Progenitor cell of endocrine pancreas (in vitro differentiated cells): ENCODE results near the gene ECEL1. TPM values are rescaled to one million over a fixed set of nuclear protein-coding genes. Genes with fewer than 3 reads are reported as not detected.

Experiments
- DNase-seq: peaks from one replicate; pipeline ENCODE4 v3.0.0; 2021; ENCODE audit warnings: low spot score; ENCODE audit not compliant: unreplicated experiment
- H3K27ac Mint-ChIP-seq: 2 replicates; pipeline ENCODE4 v1.8.0; 2021; ENCODE audit warnings: mild to moderate bottlenecking, moderate library complexity, mixed read lengths
- H3K27me3 Mint-ChIP-seq: 2 replicates; pipeline ENCODE4 v1.8.0; 2021; ENCODE audit warnings: mixed read lengths
- H3K36me3 Mint-ChIP-seq: 2 replicates; pipeline ENCODE4 v1.8.0; 2022; ENCODE audit warnings: mixed read lengths; ENCODE audit not compliant: insufficient read depth
- H3K4me1 Mint-ChIP-seq: 2 replicates; pipeline ENCODE4 v1.8.0; 2021; ENCODE audit warnings: low read depth, mixed read lengths
- H3K4me3 Mint-ChIP-seq: 2 replicates; pipeline ENCODE4 v1.8.0; 2021; ENCODE audit warnings: low read depth, mild to moderate bottlenecking, moderate library complexity, mixed read lengths
- H3K9me3 Mint-ChIP-seq: 2 replicates; pipeline ENCODE4 v1.8.0; 2021; ENCODE audit warnings: low read depth, mixed read lengths
- total RNA-seq: library from RNA; stranded (reverse); gene quantifications from 2 replicates; pipeline ENCODE4 v1.2.1, GENCODE V29; 2021
- TF ChIP-seq, protein P1 (sequence below): fragments of 200-600 bp; sonication (generic); IDR thresholded peaks from one replicate; pipeline ENCODE4 v1.5.0; 2021; ENCODE audit warnings: antibody characterized with exemption, mild to moderate bottlenecking; ENCODE audit not compliant: unreplicated experiment

The ECEL1 gene
- total RNA-seq, 1 donor from 2014 or later, result 2.9 TPM

DNA sequence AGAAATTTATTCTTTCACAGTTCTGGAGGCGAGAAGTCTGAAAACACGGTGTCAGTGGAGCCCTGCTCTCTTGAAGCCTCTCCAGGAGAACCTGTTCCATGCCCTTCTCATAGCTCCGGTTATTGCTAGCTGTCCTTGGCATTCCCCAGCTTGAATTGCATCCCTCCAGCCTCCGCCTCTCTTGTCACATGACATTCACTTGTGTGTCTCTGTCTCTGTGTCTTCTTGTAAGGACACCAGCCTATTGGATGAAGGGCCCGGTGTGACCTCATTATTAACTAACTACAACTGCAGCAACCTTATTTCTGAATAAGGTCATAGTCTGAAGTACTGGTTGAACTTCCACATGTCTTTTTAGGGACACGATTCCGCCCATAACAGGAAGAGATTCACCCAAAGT lies 28.0 kb upstream of the ECEL1 start:
- no peak for DNase-seq
- Mint-ChIP-seq H3K27me3 (peaks cover 48% of the 10 kb centered on the region), H3K27ac (no peak overlapping the region), H3K4me3 (no peak overlapping the region), H3K9me3 (no peaks in the 10 kb centered on the region), H3K4me1 (no peaks in the 10 kb centered on the region), H3K36me3 (no peaks in the 10 kb centered on the region)
- TF ChIP-seq, protein P1, sequence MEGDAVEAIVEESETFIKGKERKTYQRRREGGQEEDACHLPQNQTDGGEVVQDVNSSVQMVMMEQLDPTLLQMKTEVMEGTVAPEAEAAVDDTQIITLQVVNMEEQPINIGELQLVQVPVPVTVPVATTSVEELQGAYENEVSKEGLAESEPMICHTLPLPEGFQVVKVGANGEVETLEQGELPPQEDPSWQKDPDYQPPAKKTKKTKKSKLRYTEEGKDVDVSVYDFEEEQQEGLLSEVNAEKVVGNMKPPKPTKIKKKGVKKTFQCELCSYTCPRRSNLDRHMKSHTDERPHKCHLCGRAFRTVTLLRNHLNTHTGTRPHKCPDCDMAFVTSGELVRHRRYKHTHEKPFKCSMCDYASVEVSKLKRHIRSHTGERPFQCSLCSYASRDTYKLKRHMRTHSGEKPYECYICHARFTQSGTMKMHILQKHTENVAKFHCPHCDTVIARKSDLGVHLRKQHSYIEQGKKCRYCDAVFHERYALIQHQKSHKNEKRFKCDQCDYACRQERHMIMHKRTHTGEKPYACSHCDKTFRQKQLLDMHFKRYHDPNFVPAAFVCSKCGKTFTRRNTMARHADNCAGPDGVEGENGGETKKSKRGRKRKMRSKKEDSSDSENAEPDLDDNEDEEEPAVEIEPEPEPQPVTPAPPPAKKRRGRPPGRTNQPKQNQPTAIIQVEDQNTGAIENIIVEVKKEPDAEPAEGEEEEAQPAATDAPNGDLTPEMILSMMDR, result no peak

DNA sequence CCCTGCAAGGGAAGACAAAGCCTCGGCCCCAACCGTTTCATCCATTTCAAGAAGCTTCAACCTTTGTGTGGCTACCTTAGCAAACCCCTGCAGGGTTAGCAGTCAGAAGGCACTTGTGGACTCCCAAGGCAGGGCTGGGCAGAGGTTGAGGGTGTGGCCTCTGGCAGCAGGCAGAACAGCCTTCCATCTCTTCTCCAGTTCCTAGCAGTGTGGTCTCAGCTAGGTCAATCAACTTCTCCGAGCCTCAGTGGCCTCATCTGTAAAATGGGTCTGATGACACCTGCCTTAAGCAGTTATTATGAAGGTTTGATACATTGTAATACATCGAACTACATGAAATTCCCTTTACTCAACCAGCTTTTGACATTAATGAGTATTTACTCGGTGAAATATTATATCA lies 25.7 kb upstream of the ECEL1 start:
- Mint-ChIP-seq H3K27me3 (peaks cover 35% of the 10 kb centered on the region), H3K27ac (no peak overlapping the region), H3K36me3 (no peaks in the 10 kb centered on the region), H3K4me3 (no peak overlapping the region), H3K9me3 (no peaks in the 10 kb centered on the region), H3K4me1 (no peaks in the 10 kb centered on the region)
- TF ChIP-seq, protein P1, result no peak
- no peak for DNase-seq

DNA sequence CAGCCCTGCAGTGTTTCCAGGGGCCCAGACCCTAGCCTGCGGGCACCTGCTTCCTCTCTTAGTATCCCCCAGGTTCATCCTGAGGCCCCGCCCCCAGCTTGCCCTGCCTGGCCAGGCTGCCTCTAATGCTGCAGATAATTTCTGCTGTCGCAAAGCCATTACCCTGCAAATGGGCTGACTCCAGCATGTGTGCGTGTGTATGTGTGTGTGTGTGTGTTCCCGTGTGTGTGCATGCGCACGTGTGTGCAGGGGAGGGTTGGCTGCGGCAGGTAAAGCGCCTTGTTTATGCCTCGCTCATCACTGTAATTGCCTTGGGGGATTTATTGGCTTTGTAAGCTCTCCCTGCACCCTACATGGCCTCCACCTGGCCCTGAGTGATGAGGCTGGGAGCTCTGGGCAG lies 25.0 kb upstream of the ECEL1 start:
- no peak for DNase-seq
- Mint-ChIP-seq H3K36me3 (no peaks in the 10 kb centered on the region), H3K4me3 (no peak overlapping the region), H3K4me1 (no peaks in the 10 kb centered on the region), H3K9me3 (no peaks in the 10 kb centered on the region), H3K27me3 (peaks cover 32% of the 10 kb centered on the region), H3K27ac (no peak overlapping the region)
- TF ChIP-seq, protein P1, result no peak

DNA sequence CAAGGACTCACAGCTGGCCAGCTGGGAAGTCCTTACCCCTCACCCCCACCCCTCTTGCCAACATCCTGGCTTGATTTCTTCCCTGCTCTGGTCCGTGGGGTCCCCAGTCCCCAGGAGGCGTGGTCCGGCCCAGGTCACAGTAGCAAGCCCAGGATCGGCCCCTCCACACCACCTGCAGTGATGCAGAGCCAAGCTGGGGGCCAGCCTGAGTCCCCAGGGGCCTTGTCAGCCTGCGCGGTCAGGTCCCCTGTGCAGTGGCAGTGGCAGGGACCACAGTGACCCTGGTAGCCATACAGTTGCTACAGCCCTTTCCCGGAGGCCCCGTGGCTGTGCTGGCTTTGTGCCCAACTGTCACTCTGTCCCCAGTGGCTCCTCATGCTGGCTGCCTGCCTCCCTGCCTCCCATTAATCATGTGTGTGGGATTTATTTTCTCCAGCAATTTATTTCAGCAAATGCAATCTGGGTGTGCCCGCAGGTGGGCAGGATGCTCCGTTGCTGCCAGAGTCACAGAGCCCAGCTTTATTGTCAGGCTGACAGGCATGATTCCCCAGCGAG lies 23.8 kb upstream of the ECEL1 start:
- H3K4me1 Mint-ChIP-seq, result no peaks in the 10 kb centered on the region
- no peaks in the 10 kb centered on the region for H3K9me3 Mint-ChIP-seq
- no peak for DNase-seq
- H3K27ac Mint-ChIP-seq, result no peak overlapping the region
- H3K27me3 Mint-ChIP-seq, result peaks cover 34% of the 10 kb centered on the region
- TF ChIP-seq, protein P1, result no peak
- no peaks in the 10 kb centered on the region for H3K36me3 Mint-ChIP-seq
- H3K4me3 Mint-ChIP-seq, result no peak overlapping the region

DNA sequence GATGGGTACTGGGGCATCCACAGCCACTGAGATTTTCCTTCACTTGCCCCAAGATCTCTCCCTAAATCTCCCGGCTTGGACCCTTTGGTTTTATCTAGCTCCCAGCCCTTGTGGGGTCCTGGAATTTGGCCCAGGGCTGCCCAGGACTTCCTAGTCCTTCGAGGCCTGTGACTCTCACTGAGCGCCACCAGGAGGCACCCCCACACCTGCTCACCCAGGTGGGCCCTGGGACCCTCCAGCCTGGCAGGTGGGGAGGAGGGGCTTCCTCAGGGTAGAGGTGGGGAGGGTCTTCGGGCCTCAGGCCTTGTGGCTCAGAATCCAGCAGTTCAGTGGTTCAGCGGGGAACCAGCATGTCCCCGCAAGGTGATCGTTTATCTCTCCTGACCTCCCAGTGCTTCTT lies 20.6 kb upstream of the ECEL1 start:
- Mint-ChIP-seq H3K4me1 (no peaks in the 10 kb centered on the region), H3K9me3 (no peaks in the 10 kb centered on the region), H3K27me3 (peaks cover 43% of the 10 kb centered on the region), H3K27ac (no peak overlapping the region), H3K4me3 (no peak overlapping the region), H3K36me3 (no peaks in the 10 kb centered on the region)
- DNase-seq, result no peak
- TF ChIP-seq, protein P1, result no peak
